ENCODE data around the gene OGG1.

OGG1 gene

GRCh38 chr3:9716801-9717555 is 32.8 kb upstream of the OGG1 start:
- CTCF ChIA-PET: no interaction called here
- no peak for DNase-seq
- Mint-ChIP-seq H3K4me1 (peaks cover 5% of the 10 kb centered on the region), H3K27ac (no peak overlapping the region), H3K4me3 (no peak overlapping the region), H3K36me3 (no peaks in the 10 kb centered on the region), H3K9me3 (no peaks in the 10 kb centered on the region), H3K27me3 (peaks cover 19% of the 10 kb centered on the region)

GRCh38 chr3:9717563-9717962 is 32.2 kb upstream of the OGG1 start:
- no peak overlapping the region for H3K27ac Mint-ChIP-seq
- H3K4me3 Mint-ChIP-seq: no peak overlapping the region
- H3K27me3 Mint-ChIP-seq: peaks cover 18% of the 10 kb centered on the region
- H3K9me3 Mint-ChIP-seq: no peaks in the 10 kb centered on the region
- no peaks in the 10 kb centered on the region for H3K36me3 Mint-ChIP-seq
- DNase-seq: no peak
- peaks cover 5% of the 10 kb centered on the region for H3K4me1 Mint-ChIP-seq
- CTCF ChIA-PET: interaction anchor here (1.4 kb wide), 1 partner anchor 10 kb away, joined by 5 read pairs; no protein-coding TSS in a partner anchor

- H3K36me3 Mint-ChIP-seq: no peaks in the 10 kb centered on the region
- no peak overlapping the region for H3K27ac Mint-ChIP-seq
Observed at GRCh38 chr3:9718118-9718517, 31.6 kb upstream of the OGG1 start.

DNA sequence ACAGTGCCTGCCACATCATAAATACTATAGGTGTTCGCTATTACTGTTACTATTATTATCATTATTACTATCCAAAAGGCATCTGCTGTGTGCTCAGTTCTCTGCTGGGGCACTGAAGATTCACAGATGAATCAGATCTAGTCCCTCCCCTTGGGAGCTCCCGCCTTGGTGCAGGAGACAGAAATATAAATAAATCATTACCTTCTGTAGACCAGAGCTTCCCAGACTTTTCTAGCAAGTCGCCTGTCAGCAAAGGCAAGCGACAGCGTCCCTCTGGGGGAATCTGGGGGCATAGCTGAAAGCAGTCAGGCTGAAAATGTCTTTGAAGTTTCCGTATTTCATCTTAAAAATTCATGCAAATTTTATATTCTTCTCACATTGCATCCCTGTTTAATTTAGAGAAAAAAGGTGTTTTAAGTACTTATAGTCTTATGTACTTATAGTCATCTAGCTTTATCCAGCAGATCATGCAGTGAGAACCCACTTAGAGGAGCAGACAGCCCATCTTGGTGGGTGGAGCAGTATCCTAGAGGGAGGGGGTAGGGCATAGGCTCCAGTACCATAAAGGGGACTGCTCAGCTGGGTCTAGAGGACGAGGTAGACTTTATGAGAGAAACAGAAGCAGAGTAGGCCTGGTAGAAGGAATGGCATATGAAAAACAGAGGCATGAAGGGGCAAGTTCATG is 28.6 kb upstream of the OGG1 start:
- DNase-seq: no peak

More at GRCh38 chr3:9718118-9718517, 31.6 kb upstream of the OGG1 start:
- no peak for DNase-seq
- H3K4me1 Mint-ChIP-seq: peaks cover 5% of the 10 kb centered on the region
- no peak overlapping the region for H3K4me3 Mint-ChIP-seq
- CTCF ChIA-PET: interaction anchor here (0.8 to 1.4 kb wide), 2 partner anchors 9 to 150 kb away, joined by 3 to 5 read pairs; no protein-coding TSS in a partner anchor
- H3K27me3 Mint-ChIP-seq: peaks cover 12% of the 10 kb centered on the region
- H3K9me3 Mint-ChIP-seq: no peaks in the 10 kb centered on the region

DNA sequence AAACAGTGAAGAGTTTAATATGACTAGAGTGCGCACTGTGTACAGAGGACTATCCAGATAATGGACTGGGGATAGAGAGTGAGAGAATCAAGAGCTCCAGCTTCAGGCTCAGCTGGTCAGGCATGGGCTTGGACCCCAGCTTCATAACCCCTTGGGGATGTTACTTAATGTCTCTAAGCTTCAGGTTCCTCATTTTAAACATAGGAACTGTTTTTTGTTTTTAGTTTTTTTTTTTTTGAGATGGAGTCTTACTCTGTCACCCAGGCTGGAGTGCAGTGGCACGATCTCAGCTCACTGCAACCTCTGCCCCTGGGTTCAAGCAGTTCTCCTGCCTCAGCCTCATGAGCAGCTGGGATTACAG is 28.1 kb upstream of the OGG1 start:
- CTCF ChIA-PET: no interaction called here
- no peak overlapping the region for H3K4me3 Mint-ChIP-seq
- H3K27ac Mint-ChIP-seq: no peak overlapping the region
- no peaks in the 10 kb centered on the region for H3K9me3 Mint-ChIP-seq
- peaks cover 14% of the 10 kb centered on the region for H3K27me3 Mint-ChIP-seq
- H3K4me1 Mint-ChIP-seq: peaks cover 8% of the 10 kb centered on the region
- no peak for DNase-seq
- no peaks in the 10 kb centered on the region for H3K36me3 Mint-ChIP-seq

More for the DNA sequence above, 28.6 kb upstream of the OGG1 start:
- Mint-ChIP-seq H3K27ac (no peak overlapping the region), H3K4me1 (peaks cover 5% of the 10 kb centered on the region), H3K4me3 (no peak overlapping the region), H3K36me3 (no peaks in the 10 kb centered on the region), H3K9me3 (no peaks in the 10 kb centered on the region), H3K27me3 (peaks cover 14% of the 10 kb centered on the region)
- CTCF ChIA-PET: interaction anchor here (0.8 kb wide), 1 partner anchor 26 kb away, joined by 4 read pairs; no protein-coding TSS in a partner anchor

DNA sequence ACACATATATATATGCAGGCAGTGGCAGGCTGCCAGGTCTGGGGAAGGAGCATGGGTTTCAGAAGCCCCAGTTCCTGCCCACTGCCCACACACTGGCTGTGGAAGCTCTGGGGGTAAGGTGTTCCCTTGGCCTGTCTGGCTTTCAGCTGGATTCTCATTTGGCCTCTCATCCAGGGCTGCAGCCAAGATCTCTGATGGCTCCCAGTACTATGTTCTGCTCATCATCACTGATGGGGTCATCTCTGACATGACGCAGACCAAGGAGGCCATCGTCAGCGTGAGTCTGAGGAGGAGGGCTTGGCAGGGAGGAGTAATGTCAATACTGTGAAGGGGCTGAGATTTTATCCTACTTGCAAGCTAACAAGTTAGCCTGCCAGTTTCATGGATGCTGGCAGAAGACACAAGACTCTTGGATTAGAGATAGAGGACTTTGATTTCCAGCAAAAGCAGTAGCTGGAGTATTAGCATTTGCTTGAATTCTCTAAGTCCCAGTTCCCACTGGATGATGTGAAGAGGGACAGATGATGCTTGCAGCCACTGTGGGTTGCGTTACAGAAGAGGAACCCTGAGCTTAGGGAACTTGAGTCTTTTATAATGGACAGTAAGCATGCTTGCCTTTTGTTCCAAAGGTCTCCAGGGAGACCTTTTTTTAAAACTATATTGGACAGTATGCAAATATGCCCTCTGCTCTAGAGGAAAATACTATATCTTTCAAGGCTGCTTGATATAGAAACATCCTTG is 23.8 kb upstream of the OGG1 start:
- Mint-ChIP-seq H3K9me3 (no peaks in the 10 kb centered on the region), H3K4me3 (no peak overlapping the region), H3K36me3 (no peaks in the 10 kb centered on the region), H3K27me3 (peaks cover 26% of the 10 kb centered on the region), H3K27ac (peak overlapping the region; percentile 74), H3K4me1 (peaks cover 31% of the 10 kb centered on the region)
- DNase-seq: no peak
- CTCF ChIA-PET: interaction anchor here (1.3 to 3.2 kb wide), 3 partner anchors 10 to 68 kb away, joined by 3 to 19 read pairs (median 15); no protein-coding TSS in a partner anchor

- Mint-ChIP-seq H3K4me3 (peak overlapping the region; percentile 60), H3K27me3 (peaks cover 31% of the 10 kb centered on the region), H3K4me1 (peaks cover 31% of the 10 kb centered on the region), H3K36me3 (no peaks in the 10 kb centered on the region), H3K27ac (peak overlapping the region; percentile 30), H3K9me3 (no peaks in the 10 kb centered on the region)
- CTCF ChIA-PET: interaction anchor here (0.7 to 3.2 kb wide), 27 partner anchors 9 to 375 kb away, joined by 3 to 20 read pairs (median 4); partner anchors contain the start of genes MTMR14 and OGG1
- peak; percentile 71 for DNase-seq
Observed at GRCh38 chr3:9727041-9727595, 22.6 kb upstream of the OGG1 start.

DNA sequence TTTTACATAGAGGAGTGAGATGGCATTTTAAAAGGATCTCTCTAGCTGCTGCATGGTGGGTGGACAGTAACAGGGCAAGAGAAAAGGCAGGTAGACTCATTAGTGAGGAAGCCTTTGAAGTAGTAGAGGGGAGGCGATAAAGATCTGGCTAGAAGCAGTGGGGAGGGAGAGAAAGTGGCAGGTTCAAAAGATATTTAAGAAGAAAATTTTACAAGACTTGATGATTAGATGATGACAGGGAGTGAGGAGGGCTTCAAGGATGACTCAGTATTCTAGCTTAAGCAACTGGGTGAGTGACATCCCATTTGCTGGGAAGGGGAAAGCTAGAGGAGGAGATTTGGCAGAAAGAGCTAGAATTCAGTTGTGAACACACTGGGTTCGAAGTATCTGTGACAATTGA is 22.0 kb upstream of the OGG1 start:
- no peak for DNase-seq
- Mint-ChIP-seq H3K4me1 (peaks cover 36% of the 10 kb centered on the region), H3K27ac (no peak overlapping the region), H3K9me3 (no peaks in the 10 kb centered on the region), H3K27me3 (peaks cover 27% of the 10 kb centered on the region), H3K4me3 (no peak overlapping the region), H3K36me3 (peaks cover 4% of the 10 kb centered on the region)
- CTCF ChIA-PET: interaction anchor here (0.7 to 3.2 kb wide), 21 partner anchors 10 to 376 kb away, joined by 3 to 20 read pairs (median 5); partner anchors contain the start of genes MTMR14 and OGG1

DNA sequence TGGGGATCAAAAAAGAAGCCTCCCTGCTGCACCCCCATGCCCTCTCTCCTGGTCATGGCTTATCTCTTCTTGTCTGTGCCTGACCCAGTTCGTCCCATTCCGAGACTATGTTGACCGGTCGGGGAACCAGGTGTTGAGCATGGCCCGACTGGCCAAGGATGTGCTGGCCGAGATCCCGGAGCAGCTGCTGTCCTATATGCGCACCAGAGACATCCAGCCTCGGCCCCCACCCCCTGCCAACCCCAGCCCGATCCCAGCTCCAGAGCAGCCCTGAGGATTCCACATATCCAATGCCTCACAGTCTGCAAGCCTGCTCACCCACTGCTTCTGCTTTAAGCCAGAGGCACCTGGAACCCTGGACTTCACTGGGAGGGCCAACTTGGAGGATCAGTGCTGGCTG is 20.3 kb upstream of the OGG1 start:
- Mint-ChIP-seq H3K27me3 (peaks cover 22% of the 10 kb centered on the region), H3K9me3 (no peaks in the 10 kb centered on the region), H3K4me1 (peaks cover 53% of the 10 kb centered on the region), H3K27ac (no peak overlapping the region), H3K36me3 (peaks cover 14% of the 10 kb centered on the region), H3K4me3 (no peak overlapping the region)
- CTCF ChIA-PET: no interaction called here
- no peak for DNase-seq

DNA sequence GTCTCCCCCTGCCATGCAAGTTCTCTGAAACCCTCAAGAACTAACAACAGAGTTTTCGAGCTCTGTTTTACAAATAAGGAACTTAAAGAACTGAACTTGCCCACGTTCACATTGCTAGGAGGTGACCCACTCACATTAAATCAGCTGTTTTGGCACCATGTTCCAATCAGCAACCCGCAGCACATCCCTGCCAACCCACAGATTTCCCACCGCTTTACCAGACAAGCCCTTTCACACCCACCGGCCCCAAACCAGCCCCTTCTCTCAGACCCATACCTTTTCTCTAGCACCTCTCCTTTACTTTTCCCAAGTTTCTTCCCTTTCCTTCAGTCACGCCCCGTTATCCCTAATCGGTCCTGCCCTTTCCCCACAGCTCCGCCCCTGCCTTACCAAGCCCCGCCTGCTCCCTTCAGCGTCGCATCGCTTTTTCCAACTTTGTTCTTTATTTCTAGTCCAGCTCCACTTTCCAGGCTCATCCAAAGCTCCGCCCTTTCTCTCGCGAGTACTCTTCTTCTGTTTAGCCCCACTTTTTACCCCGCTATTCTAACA is 19.0 kb upstream of the OGG1 start:
- Mint-ChIP-seq H3K36me3 (peaks cover 24% of the 10 kb centered on the region), H3K27ac (peak overlapping the region; percentile 95), H3K9me3 (no peaks in the 10 kb centered on the region), H3K4me3 (peak overlapping the region; percentile 84), H3K4me1 (peaks cover 66% of the 10 kb centered on the region), H3K27me3 (peaks cover 17% of the 10 kb centered on the region)
- CTCF ChIA-PET: interaction anchor here (1.0 to 2.1 kb wide), 4 partner anchors 16 to 227 kb away, joined by 3 to 7 read pairs (median 6); no protein-coding TSS in a partner anchor
- DNase-seq: no peak

DNA sequence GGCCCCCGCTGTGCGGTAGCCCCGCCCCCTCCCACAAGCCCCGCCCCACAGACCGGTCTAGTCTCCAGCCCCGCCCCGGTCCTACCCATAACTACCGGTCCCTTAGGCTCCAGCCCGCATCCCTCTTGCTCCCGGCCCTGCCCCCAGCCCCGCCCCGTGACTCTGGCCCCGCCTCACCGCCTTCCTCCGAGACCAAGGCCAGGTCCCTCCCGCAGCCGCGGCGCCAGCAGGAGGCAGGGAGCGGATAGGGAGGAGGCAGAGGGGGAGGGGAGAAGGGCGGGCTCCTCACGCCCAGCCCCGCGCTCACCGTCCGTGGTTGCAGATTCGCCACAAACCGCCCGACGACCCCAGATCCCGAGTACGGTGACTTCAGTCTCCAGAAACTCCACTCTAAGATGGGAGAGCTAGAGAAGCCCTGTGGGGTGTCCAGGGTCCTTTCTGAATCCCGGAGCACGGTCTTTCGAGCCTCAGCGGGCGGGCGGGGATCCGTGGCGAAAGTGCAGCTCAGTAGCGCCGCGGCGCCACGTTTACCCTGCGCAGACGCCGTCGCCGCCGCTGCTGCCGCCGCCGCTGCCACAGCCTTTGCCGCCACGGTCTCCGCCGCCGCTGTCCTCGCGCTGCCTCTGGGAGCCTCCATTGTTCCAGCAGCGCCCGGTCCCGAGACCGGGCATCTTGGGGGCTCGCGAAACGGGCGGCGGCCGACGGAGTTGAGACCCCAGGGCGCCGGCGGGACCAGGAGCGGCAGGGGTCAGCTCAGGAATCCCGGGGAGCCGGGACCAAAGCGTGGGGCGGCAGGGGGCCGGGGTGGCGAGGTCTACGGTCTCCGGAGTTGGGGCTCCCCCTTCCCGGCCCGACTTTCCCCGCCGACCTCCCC is 18.3 kb upstream of the OGG1 start, which contains the start of gene BRPF1:
Gene BRPF1 (plus strand): TSS at position 530 of the 874 bp plus-strand sequence. CDS start 2,406 bp downstream, outside the sequence.
- CTCF ChIA-PET: interaction anchor here (1.0 to 2.1 kb wide), 4 partner anchors 17 to 228 kb away, joined by 3 to 7 read pairs (median 6); no protein-coding TSS in a partner anchor
- H3K4me1 Mint-ChIP-seq: peaks cover 71% of the 10 kb centered on the region

GRCh38 chr3:9732080-9732739 is 17.5 kb upstream of the OGG1 start:
- DNase-seq: peak; percentile 78
- Mint-ChIP-seq H3K4me1 (peaks cover 69% of the 10 kb centered on the region), H3K27me3 (peaks cover 17% of the 10 kb centered on the region), H3K36me3 (peaks cover 33% of the 10 kb centered on the region), H3K4me3 (peak overlapping the region; percentile 99), H3K27ac (peak overlapping the region; percentile 94), H3K9me3 (no peaks in the 10 kb centered on the region)
- CTCF ChIA-PET: interaction anchor here (1.3 to 2.1 kb wide), 7 partner anchors 14 to 229 kb away, joined by 3 to 12 read pairs (median 4); partner anchors contain the start of genes ARPC4 and OGG1

More for the DNA sequence above, 18.3 kb upstream of the OGG1 start, which contains the start of gene BRPF1:
- Mint-ChIP-seq H3K9me3 (no peaks in the 10 kb centered on the region), H3K27ac (peak within 1 kb of the TSS; percentile 95), H3K4me3 (peak within 1 kb of the TSS; percentile 99), H3K27me3 (peaks cover 17% of the 10 kb centered on the region), H3K36me3 (peaks cover 28% of the 10 kb centered on the region)
- peak; percentile 100 for DNase-seq

Data from activated naive CD4-positive, alpha-beta T cell treated with anti-CD3 and anti-CD28 coated beads, Interleukin-2, amount 10 ng/mL, durations not matched to agents 7 days and 5 days (primary cell).